HG02840 (cell line): Measurements from ENCODE around the gene AAK1.
"Not testable (repeated sequence)": the region's sequence is repeated elsewhere in the genome, so short reads cannot be mapped to it uniquely, and the experiment has no call there.

Experiments used
- ATAC-seq: cut with Tn5 transposase; IDR thresholded peaks from one replicate; pipeline ENCODE4 v1.9.1; 2021; ENCODE audit warnings: mild to moderate bottlenecking, moderate library complexity, moderate number of reproducible peaks; ENCODE audit not compliant: unreplicated experiment, low FRiP score

AAK1 gene

GRCh38 chr2:69465513-69466456 is 177.8 kb downstream of the AAK1 start:
- ATAC-seq = no peak

GRCh38 chr2:69464575-69464974 is 179.0 kb downstream of the AAK1 start:
- ATAC-seq = no peak

- ATAC-seq = no peak
Measured at GRCh38 chr2:69462780-69463179, 180.8 kb downstream of the AAK1 start.

GRCh38 chr2:69461404-69461803 is 182.1 kb downstream of the AAK1 start:
- no peak for ATAC-seq

GRCh38 chr2:69459936-69460335 is 183.6 kb downstream of the AAK1 start:
- no peak for ATAC-seq

GRCh38 chr2:69456950-69457445 is 186.5 kb downstream of the AAK1 start:
- no peak for ATAC-seq

GRCh38 chr2:69456154-69456553 is 187.4 kb downstream of the AAK1 start:
- no peak for ATAC-seq

GRCh38 chr2:69454976-69455375 is 188.6 kb downstream of the AAK1 start:
- ATAC-seq = no peak

GRCh38 chr2:69453475-69454129 is 189.9 kb downstream of the AAK1 start:
- ATAC-seq = peak; percentile 77

- ATAC-seq = no peak
Measured at GRCh38 chr2:69452687-69453086, 190.9 kb downstream of the AAK1 start.

- no peak for ATAC-seq
Measured at GRCh38 chr2:69450735-69451416, 192.7 kb downstream of the AAK1 start.

GRCh38 chr2:69449906-69450305 is 193.6 kb downstream of the AAK1 start:
- ATAC-seq = no peak

GRCh38 chr2:69443673-69444072 is 199.9 kb downstream of the AAK1 start:
- not testable (repeated sequence) for ATAC-seq

- not testable (repeated sequence) for ATAC-seq
Measured at GRCh38 chr2:69439499-69439898, 204.0 kb downstream of the AAK1 start.

- ATAC-seq = no peak
Measured at GRCh38 chr2:69438580-69438979, 205.0 kb downstream of the AAK1 start.

- no peak for ATAC-seq
Measured at GRCh38 chr2:69437751-69438154, 205.8 kb downstream of the AAK1 start.

GRCh38 chr2:69436938-69437750 is 206.4 kb downstream of the AAK1 start, which contains the start of gene NFU1:
Gene NFU1 (minus strand): TSS chr2:69437435. CDS start chr2:69437422, 13 bp downstream.
- peak; percentile 92 for ATAC-seq

GRCh38 chr2:69436596-69436937 is 207.0 kb downstream of the AAK1 start:
- no peak for ATAC-seq

- ATAC-seq = no peak
Measured at GRCh38 chr2:69434753-69435152, 208.8 kb downstream of the AAK1 start.
